ENCODE measurements around the gene KRTAP5-2.

GRCh38 chr11:1570896-1571759 lies 27.0 kb downstream of the KRTAP5-2 start:
- TF ChIP-seq ELF2 (CRISPR knock-in tag; IDR thresholded peaks at IDR 0.05) (no peak), SMAD3 (CRISPR knock-in tag; conservative IDR thresholded peaks at IDR 0.05) (no peak), RAD21 (CRISPR knock-in tag; conservative IDR thresholded peaks at IDR 0.05 in 1 of 2, IDR thresholded peaks at IDR 0.05 in 1 of 2) (no peak), TCF7L2 (IDR thresholded peaks at IDR 0.05; ENCODE audit: low read depth, low read length) (no peak), POLR2A (conservative IDR thresholded peaks at IDR 0.05) (no peak), NR3C1 (CRISPR knock-in tag; IDR thresholded peaks at IDR 0.05) (no peak), CTCF (IDR thresholded peaks at IDR 0.05 in 2 of 3, conservative IDR thresholded peaks at IDR 0.05 in 1 of 3; ENCODE audit: insufficient read depth in 2 of 3, low read depth in 1 of 3, low read length in 3 of 3) (no peak), ZBTB8A (IDR thresholded peaks at IDR 0.05; ENCODE audit: partially characterized antibody) (no peak), GABPA (tag; conservative IDR thresholded peaks at IDR 0.05; ENCODE audit: low read depth) (no peak)

Measured in K562 (cell line).